H54 (cell line): ENCODE measurements around the gene PRKG1.

ENCODE experiments used
- DNase-seq: peaks from one replicate; pipeline ENCODE4 v3.0.0; 2011; ENCODE audit warnings: low spot score, mixed read lengths; ENCODE audit not compliant: insufficient read length
- FAIRE-seq: peaks from 3 replicates; lab custom pipeline; 2011; peaks lifted over from hg19 to GRCh38; lab: Jason Lieb, UNC
- POLR2A ChIP-seq: IDR thresholded peaks from 2 replicates; pipeline ENCODE4 v1.6.1; 2011; ENCODE audit warnings: low read depth, mild to moderate bottlenecking, low read length

Gene PRKG1

DNA sequence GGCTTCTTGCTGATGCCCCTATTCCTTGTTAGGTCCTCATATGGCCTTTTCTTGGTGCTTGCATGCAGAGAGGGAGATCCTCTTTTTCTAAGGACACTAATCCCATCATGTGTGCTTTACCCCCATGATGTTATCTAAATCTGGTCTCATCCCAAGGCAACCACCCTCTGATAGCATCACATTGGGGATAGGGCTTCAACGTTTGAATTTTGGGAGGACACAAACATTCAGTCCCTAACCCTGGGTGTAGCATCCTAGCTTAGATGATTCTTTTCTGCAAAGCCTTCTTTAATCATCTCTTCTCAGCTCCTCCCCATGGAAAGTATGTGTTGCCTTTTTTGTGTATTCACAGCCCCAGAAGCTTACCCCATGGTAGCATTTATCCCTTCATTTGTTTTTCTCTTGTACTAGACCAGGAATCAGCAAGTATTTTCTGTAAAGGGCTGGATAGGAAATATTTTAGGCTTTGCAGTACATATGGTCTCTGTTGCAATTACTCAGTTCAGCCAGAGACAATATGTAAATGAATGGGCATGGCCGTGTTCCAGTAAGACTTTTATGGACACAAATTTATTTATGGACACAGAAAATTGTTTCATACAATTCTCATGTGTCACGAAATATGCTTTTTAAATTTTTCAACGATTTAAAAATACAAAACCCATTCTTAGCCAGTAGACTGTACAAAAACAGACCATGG, 726.6 kb downstream of the PRKG1 start:
- no peak for FAIRE-seq

GRCh38 chr10:51802030-51802429, 727.7 kb downstream of the PRKG1 start:
- FAIRE-seq = no peak
- TF ChIP-seq POLR2A = no peak
- DNase-seq = no peak

More for the DNA sequence above, 726.6 kb downstream of the PRKG1 start:
- TF ChIP-seq POLR2A = no peak
- no peak for DNase-seq

- TF ChIP-seq POLR2A = no peak
- FAIRE-seq = no peak
- DNase-seq = no peak
Observed at GRCh38 chr10:51804866-51805265, 730.6 kb downstream of the PRKG1 start.

DNA sequence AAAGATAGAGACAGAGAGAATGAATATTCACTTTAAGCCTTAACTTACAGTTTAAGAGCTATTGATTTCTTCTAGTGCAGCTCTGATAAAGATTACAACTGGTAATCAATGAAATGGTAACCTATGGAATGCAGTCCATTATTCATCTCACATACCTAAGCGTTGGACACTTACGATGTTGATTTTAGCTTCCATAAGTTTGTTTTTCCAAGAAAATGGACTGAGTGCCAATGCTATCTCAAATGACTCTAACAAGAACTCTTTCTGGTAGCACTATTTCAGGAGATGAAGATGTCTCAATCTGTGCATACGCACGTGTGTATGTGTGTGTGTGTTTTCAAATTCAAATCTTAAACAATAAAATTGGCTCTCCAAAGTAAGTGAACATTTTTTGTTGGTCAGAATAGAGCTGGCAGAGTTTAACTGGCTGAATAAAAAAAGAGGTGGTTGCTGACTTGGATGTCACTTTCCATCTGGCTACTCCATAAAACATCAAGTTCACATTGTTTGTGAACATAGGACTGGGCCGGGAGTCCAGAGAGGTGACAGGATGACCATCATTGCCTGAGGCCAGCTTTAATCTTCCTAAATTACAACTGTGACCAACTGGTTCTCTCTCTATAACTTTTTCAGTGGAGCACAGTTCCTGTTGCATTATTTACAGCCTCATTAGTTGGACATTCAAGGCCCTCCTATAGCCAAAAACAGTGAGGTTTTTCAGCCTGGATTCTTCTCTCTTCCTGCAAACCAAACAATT, 732.0 kb downstream of the PRKG1 start:
- TF ChIP-seq POLR2A = no peak
- DNase-seq (no peak), FAIRE-seq (no peak)

DNA sequence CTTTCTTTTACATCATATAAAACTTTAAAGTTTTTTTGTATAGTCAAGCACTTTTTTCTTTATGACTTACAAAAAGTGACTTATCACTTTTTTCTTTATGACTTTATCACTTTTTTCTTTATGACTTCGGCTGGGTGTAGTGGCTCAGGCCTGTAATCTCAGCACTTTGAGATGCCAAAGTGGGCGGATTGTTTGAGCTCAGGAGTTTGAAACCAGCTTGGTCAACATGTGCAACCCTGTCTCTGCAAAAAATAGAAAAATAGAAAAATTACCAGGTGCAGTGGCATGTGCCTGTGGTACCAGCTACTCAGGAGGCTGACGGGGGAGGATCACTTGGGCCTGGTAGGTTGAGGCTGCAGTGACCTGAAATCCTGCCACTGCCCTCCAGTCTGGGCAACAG, 733.9 kb downstream of the PRKG1 start:
- TF ChIP-seq POLR2A = no peak
- no peak for FAIRE-seq
- DNase-seq = no peak

- no peak for TF ChIP-seq POLR2A
- no peak for DNase-seq
- FAIRE-seq = no peak
Observed at GRCh38 chr10:51815723-51816122, 741.4 kb downstream of the PRKG1 start.

DNA sequence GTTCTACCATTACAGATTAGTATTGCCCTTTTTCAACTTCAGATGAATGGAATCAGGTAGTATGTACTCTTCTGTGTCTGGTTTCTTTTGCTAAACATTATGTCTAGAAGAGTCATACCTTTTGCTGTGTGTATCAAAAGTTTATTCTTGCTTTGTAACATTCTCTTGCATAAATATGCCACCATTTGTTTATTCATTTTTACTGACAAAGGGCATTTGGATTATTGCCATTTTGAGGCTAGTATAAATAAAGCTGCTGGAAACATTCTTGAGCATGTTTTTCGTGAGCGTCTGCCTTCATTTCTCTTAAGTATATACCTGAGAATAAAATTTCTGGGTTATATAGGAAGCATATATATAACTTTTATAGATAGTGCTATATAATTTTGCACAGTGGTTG, 746.8 kb downstream of the PRKG1 start:
- FAIRE-seq (no peak), DNase-seq (no peak)
- no peak for TF ChIP-seq POLR2A

GRCh38 chr10:51821745-51822144, 747.5 kb downstream of the PRKG1 start:
- no peak for FAIRE-seq
- TF ChIP-seq POLR2A = no peak

GRCh38 chr10:51832652-51833383, 758.5 kb downstream of the PRKG1 start:
- TF ChIP-seq POLR2A = no peak
- FAIRE-seq (peak; percentile 91), DNase-seq (peak; percentile 10)

More at GRCh38 chr10:51821745-51822144, 747.5 kb downstream of the PRKG1 start:
- no peak for DNase-seq

DNA sequence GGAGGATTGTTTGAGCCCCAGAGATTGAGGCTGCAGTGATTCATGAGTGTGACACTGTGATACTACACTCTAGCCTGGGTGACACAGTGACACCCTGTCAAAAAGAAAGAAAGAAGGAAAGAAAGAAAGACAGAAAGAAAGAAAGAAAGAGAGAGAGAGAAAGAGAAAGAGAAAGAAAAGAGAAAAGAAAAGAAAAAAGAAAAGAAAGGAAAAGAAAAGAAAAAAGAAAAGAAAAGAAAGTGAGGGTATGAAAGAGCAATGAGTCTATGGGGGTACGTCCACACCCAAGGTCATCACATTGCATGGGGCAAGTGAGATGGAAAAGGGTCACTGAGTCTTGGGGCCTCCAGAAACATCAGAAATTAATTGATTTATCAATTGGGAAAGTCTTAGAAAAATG, 760.3 kb downstream of the PRKG1 start:
- DNase-seq (no peak), FAIRE-seq (no peak)

GRCh38 chr10:51838471-51838870, 764.2 kb downstream of the PRKG1 start:
- FAIRE-seq (no peak), DNase-seq (no peak)
- TF ChIP-seq POLR2A = no peak

More for the DNA sequence above, 760.3 kb downstream of the PRKG1 start:
- no peak for TF ChIP-seq POLR2A

DNA sequence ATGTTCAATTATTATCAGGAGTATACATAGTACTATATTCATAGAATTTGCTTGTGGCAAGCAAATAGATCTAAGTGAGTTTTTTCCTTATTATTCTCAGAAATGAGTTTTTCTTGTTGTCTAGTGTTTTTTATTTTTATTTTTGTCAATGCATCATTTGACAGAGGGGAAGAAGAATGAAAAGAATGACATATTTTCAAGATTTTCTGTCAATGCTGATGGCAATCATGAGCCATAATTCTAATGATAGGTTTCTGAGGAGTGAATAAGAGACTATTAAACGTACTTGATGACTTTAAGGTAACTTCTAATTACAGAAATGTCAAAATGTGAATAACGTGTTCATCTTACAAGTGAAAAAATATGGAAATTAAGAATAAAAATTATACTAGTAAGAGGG, 769.7 kb downstream of the PRKG1 start:
- no peak for DNase-seq
- no peak for FAIRE-seq
- TF ChIP-seq POLR2A = no peak

- FAIRE-seq = no peak
- TF ChIP-seq POLR2A = no peak
- no peak for DNase-seq
Observed at GRCh38 chr10:51846856-51847506, 772.7 kb downstream of the PRKG1 start.

DNA sequence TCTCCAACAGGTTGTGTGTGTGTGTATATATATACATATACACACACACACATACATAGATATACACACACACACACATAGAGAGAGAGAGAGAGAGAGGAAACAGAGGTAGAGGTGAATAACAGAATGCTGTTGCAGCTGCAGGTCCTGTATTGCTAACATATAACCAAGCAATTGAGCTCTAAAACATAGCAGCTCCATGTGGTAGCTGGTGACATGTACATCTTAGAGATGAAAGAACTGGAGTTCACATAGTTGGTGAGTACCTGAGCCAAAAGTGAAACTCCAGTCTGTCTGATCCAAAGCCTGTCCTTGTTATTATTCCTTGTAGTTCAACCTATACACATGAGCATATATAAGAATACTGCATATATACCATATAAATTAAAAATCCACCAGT, 778.0 kb downstream of the PRKG1 start:
- DNase-seq (no peak), FAIRE-seq (no peak)
- no peak for TF ChIP-seq POLR2A

- TF ChIP-seq POLR2A = no peak
- DNase-seq (no peak), FAIRE-seq (no peak)
Observed at GRCh38 chr10:51857305-51857704, 783.0 kb downstream of the PRKG1 start.
